Panc1 (cell line): ENCODE results near the gene TPCN1. TPM values are rescaled to one million over a fixed set of nuclear protein-coding genes. Genes with fewer than 3 reads are reported as not detected.
A peak's percentile ranks its signal among the peaks of the same experiment; 100 is the strongest.

Experiments used
- ATAC-seq: fragments of 200-7000 bp; cut with Tn5 transposase; 2 replicates; pipeline ENCODE4 v1.9.1; 2020; ENCODE audit warnings: mild to moderate bottlenecking, moderate library complexity
- BruUV-seq: library from RNA; stranded (reverse); fragments of 400-500 nt; replicated peaks from 2 replicates; lab custom pipeline; 2021; lab: Mats Ljungman, UMichigan
- CTCF ChIA-PET: fragments of 300-600 bp; sonication (Branson Sonifier 250); formaldehyde crosslinking; loops from one replicate; lab custom pipeline; 2022; ENCODE audit warnings: antibody characterized with exemption; lab: Charles Lee
- POLR2A ChIA-PET: fragments of 300-600 bp; sonication (Branson Sonifier 250); formaldehyde crosslinking; loops from one replicate; lab custom pipeline; 2022; ENCODE audit warnings: antibody characterized with exemption; lab: Charles Lee
- DNase-seq: peaks from one replicate; pipeline ENCODE4 v3.0.0-alpha.2; 2010; ENCODE audit warnings: low read depth, low spot score
- H3K27ac ChIP-seq: 2 replicates; pipeline ENCODE4 v1.5.1; 2011; ENCODE audit warnings: mild to moderate bottlenecking, low read length, inconsistent platforms
- H3K27me3 ChIP-seq: fragments of 200-500 bp; sonication (Bioruptor generic); 2 replicates; pipeline ENCODE4 v1.6.0; 2014; ENCODE audit warnings: low read length, inconsistent platforms; ENCODE audit not compliant: control insufficient read depth, insufficient read depth
- H3K36me3 ChIP-seq: fragments of 200-500 bp; sonication (Bioruptor generic); 2 replicates; pipeline ENCODE4 v1.5.1; 2014; ENCODE audit warnings: inconsistent platforms, mild to moderate bottlenecking, low read length, moderate library complexity; ENCODE audit not compliant: control insufficient read depth, insufficient read depth
- H3K4me1 ChIP-seq: 2 replicates; pipeline ENCODE4 v1.5.1; 2011; ENCODE audit warnings: inconsistent platforms, mild to moderate bottlenecking, low read length, moderate library complexity; ENCODE audit not compliant: control insufficient read depth, insufficient read depth
- H3K4me3 ChIP-seq, 2 experiments: 2 replicates each; pipeline ENCODE4 v1.5.1; 2011 to 2012; ENCODE audit warnings: low read depth in 2 of 2, low read length in 2 of 2, mild to moderate bottlenecking in 2 of 2, inconsistent platforms in 1 of 2, moderate library complexity in 1 of 2
- H3K9me3 ChIP-seq: fragments of 200-500 bp; sonication (Bioruptor generic); 2 replicates; pipeline ENCODE4 v1.5.1; 2014; ENCODE audit warnings: low read depth, mild to moderate bottlenecking, inconsistent platforms, low read length, moderate library complexity; ENCODE audit not compliant: control insufficient read depth, insufficient read depth
- CTCF ChIP-seq: fragments of 450-650 bp; IDR thresholded peaks from 2 replicates; pipeline ENCODE4 v1.5.1; 2017; ENCODE audit warnings: mild to moderate bottlenecking
- POLR2AphosphoS5 ChIP-seq: IDR thresholded peaks from 2 replicates; pipeline ENCODE4 v1.6.1; 2012; ENCODE audit warnings: mild to moderate bottlenecking, low read depth, low read length, moderate library complexity
- REST ChIP-seq, 2 experiments: IDR thresholded peaks; 2 replicates each; pipeline ENCODE4 v1.6.1; 2011 to 2012; ENCODE audit warnings: low read depth in 2 of 2, control low read depth in 1 of 2, low read length in 1 of 2, mild to moderate bottlenecking in 1 of 2, moderate library complexity in 1 of 2; ENCODE audit not compliant: insufficient read depth in 1 of 2
- SIN3A ChIP-seq: IDR thresholded peaks from 2 replicates; pipeline ENCODE4 v1.6.1; 2012; ENCODE audit warnings: low read depth, mild to moderate bottlenecking, low read length, moderate library complexity, borderline replicate concordance; ENCODE audit not compliant: insufficient read depth
- TCF7L2 ChIP-seq: IDR thresholded peaks from 2 replicates; pipeline ENCODE4 v1.6.1; 2011; ENCODE audit warnings: mild to moderate bottlenecking, low read depth, low read length, inconsistent platforms
- in situ Hi-C: cut with HindIII; loops from 2 replicates; pipeline ENCODE4 v1.10.0; 2016; ENCODE audit warnings: low sequenced_read_pairs, low pct_unique_long_range_greater_than_20kb
- intact Hi-C: fragments of 100-400 bp; cut with micrococcal nuclease; formaldehyde crosslinking; loops from one replicate; pipeline ENCODE4 v1.10.0; 2022; ENCODE audit not compliant: unreplicated experiment
- total RNA-seq: library from RNA; stranded (reverse); gene quantifications from one replicate; pipeline ENCODE4 v1.2.1, GENCODE V29; 2021; ENCODE audit not compliant: unreplicated experiment

Gene TPCN1
- total RNA-seq, 1 experiment from 2014 or later, result 75.2 TPM

GRCh38 chr12:113267621-113268020 lies 46.4 kb downstream of the TPCN1 start:
- ATAC-seq, result peak; percentile 44; the same call in 1 of the 2 replicates
- TF ChIP-seq SIN3A (no peak), TCF7L2 (no peak), POLR2AphosphoS5 (no peak), REST (IDR thresholded peaks at IDR 0.05; ENCODE audit: insufficient read depth in 1 of 2, low read depth in 2 of 2, low read length in 1 of 2) (no peak), CTCF (no peak)
- H3K27ac ChIP-seq, result no peak overlapping the region
- H3K27me3 ChIP-seq, result no peaks in the 10 kb centered on the region
- H3K36me3 ChIP-seq, result no peaks in the 10 kb centered on the region
- DNase-seq, result no peak
- no peak overlapping the region for H3K4me3 ChIP-seq
- ChIA-PET CTCF (no interaction called here), POLR2A (no interaction called here)
- BruUV-seq, result no TSS peak
- in situ Hi-C loops, result no loop called here
- intact Hi-C loops, result no loop called here
- no peaks in the 10 kb centered on the region for H3K9me3 ChIP-seq
- no peaks in the 10 kb centered on the region for H3K4me1 ChIP-seq

GRCh38 chr12:113268136-113268535 lies 46.9 kb downstream of the TPCN1 start:
- H3K27me3 ChIP-seq, result no peaks in the 10 kb centered on the region
- in situ Hi-C loops (no loop called here), intact Hi-C loops (no loop called here)
- no peak overlapping the region for H3K27ac ChIP-seq
- DNase-seq (no peak), ATAC-seq (no peak)
- no peak overlapping the region for H3K4me3 ChIP-seq
- POLR2A ChIA-PET, result no interaction called here
- no peaks in the 10 kb centered on the region for H3K36me3 ChIP-seq
- no peaks in the 10 kb centered on the region for H3K9me3 ChIP-seq
- CTCF ChIA-PET, result no interaction called here
- BruUV-seq, result no TSS peak
- no peaks in the 10 kb centered on the region for H3K4me1 ChIP-seq
- TF ChIP-seq TCF7L2, result no peak
- no peak for TF ChIP-seq POLR2AphosphoS5
- TF ChIP-seq CTCF, result no peak
- TF ChIP-seq SIN3A, result no peak
- no peak for TF ChIP-seq REST (IDR thresholded peaks at IDR 0.05; ENCODE audit: insufficient read depth in 1 of 2, low read depth in 2 of 2, low read length in 1 of 2)
